ENCODE measurements around the gene BTBD9.

- TF ChIP-seq CTCF (IDR thresholded peaks at IDR 0.05) (no peak), POLR2A (IDR thresholded peaks at IDR 0.05) (no peak)
Observed at GRCh38 chr6:38580030-38580429, 59.7 kb downstream of the BTBD9 start.
